HepG2 (cell line): ENCODE results near the gene ATP11A.

Source experiments
- ARNT ChIP-seq: fragments of 450-650 bp; IDR thresholded peaks from 2 replicates; pipeline ENCODE4 v1.6.1; 2017
- BCLAF1 ChIP-seq: fragments of 450-650 bp; IDR thresholded peaks from 2 replicates; pipeline ENCODE4 v1.6.1; 2017; ENCODE audit warnings: mild to moderate bottlenecking
- CTCF ChIP-seq: sonication (generic); formaldehyde crosslinking; IDR thresholded peaks from 2 replicates; pipeline ENCODE4 v1.5.0; 2020; ENCODE audit warnings: mild to moderate bottlenecking, missing genetic modification reagents, moderate library complexity
- EHMT2 ChIP-seq: fragments of 200-600 bp; sonication (generic); IDR thresholded peaks from 2 replicates; pipeline ENCODE4 v1.7.0; 2017; ENCODE audit warnings: antibody characterized with exemption, low read depth, low read length, borderline replicate concordance
- ELF4 ChIP-seq: sonication (generic); formaldehyde crosslinking; IDR thresholded peaks from 2 replicates; pipeline ENCODE4 v1.5.0; 2020; ENCODE audit warnings: missing genetic modification reagents, mild to moderate bottlenecking, moderate library complexity, borderline replicate concordance
- MXD1 ChIP-seq: sonication (generic); formaldehyde crosslinking; IDR thresholded peaks from 2 replicates; pipeline ENCODE4 v1.4.0; 2020; ENCODE audit warnings: mild to moderate bottlenecking, missing genetic modification reagents
- MXI1 ChIP-seq: IDR thresholded peaks from 3 replicates; pipeline ENCODE4 v1.6.1; 2012; ENCODE audit warnings: low read depth, low read length, inconsistent platforms, borderline replicate concordance
- NFE2 ChIP-seq: sonication (generic); formaldehyde crosslinking; IDR thresholded peaks from 2 replicates; pipeline ENCODE4 v1.4.0; 2020; ENCODE audit warnings: missing genetic modification reagents
- REST ChIP-seq, 2 experiments: IDR thresholded peaks; 2 replicates each; pipeline ENCODE4 v1.6.1; 2011 to 2012; ENCODE audit warnings: low read length in 2 of 2, borderline replicate concordance in 1 of 2, low read depth in 1 of 2, mild to moderate bottlenecking in 1 of 2, moderate library complexity in 1 of 2
- SNRNP70 ChIP-seq: fragments of 200-400 bp; formaldehyde crosslinking; IDR thresholded peaks from 2 replicates; pipeline ENCODE4 v1.6.1; 2017; ENCODE audit warnings: mild to moderate bottlenecking, low read depth, low read length, moderate library complexity
- THYN1 ChIP-seq: sonication (generic); formaldehyde crosslinking; IDR thresholded peaks from 2 replicates; pipeline ENCODE4 v1.8.1; 2023; ENCODE audit warnings: low read depth, mild to moderate bottlenecking, moderate library complexity, missing genetic modification reagents, borderline replicate concordance
- ZNF260 ChIP-seq: sonication (generic); formaldehyde crosslinking; IDR thresholded peaks from 2 replicates; pipeline ENCODE4 v1.4.0; 2020; ENCODE audit warnings: missing genetic modification reagents, low read depth, mild to moderate bottlenecking, borderline replicate concordance

- TF ChIP-seq SNRNP70 (no peak), MXI1 (no peak), REST (IDR thresholded peaks at IDR 0.05; ENCODE audit: borderline replicate concordance in 1 of 2, low read depth in 1 of 2, low read length in 2 of 2) (no peak), ZNF260 (CRISPR knock-in tag) (no peak), NFE2 (CRISPR knock-in tag) (no peak), MXD1 (CRISPR knock-in tag) (no peak), ARNT (no peak), CTCF (no peak), EHMT2 (no peak), BCLAF1 (no peak), THYN1 (CRISPR knock-in tag) (no peak), ELF4 (CRISPR knock-in tag) (no peak)
These were observed 42.1 kb downstream of the ATP11A start for GRCh38 chr13:112731667-112732616.
